Heart right ventricle (tissue), 16 donors: Measurements from ENCODE around the gene SYT15. TPM values are rescaled to one million over a fixed set of nuclear protein-coding genes. Genes with fewer than 3 reads are reported as not detected.

Source experiments
- ATAC-seq, 8 donors: fragments of 200-7000 bp; cut with Tn5 transposase; one replicate each; pipeline ENCODE4 v1.9.1; 2020; ENCODE audit warnings: mild to moderate bottlenecking in 8 of 8, moderate library complexity in 8 of 8, moderate number of reproducible peaks in 1 of 8
- DNase-seq, 2 donors: peaks; one replicate each; pipeline ENCODE4 v3.0.0-alpha.2; 2020
- H3K27ac ChIP-seq, 10 donors: fragments of 200-600 bp; sonication (generic) in 2 of 10; one replicate each; pipeline versions ENCODE4 v1.5.0 to v1.8.0; 2020 to 2022; ENCODE audit warnings: mild to moderate bottlenecking in 3 of 10
- H3K27me3 ChIP-seq, 7 donors: fragments of 200-600 bp; one replicate each; pipeline ENCODE4 v1.8.0; 2021 to 2022; ENCODE audit warnings: mild to moderate bottlenecking in 2 of 7
- H3K36me3 ChIP-seq, 9 donors: fragments of 200-600 bp; sonication (generic) in 1 of 9; one replicate each; pipeline versions ENCODE4 v1.5.0 to v1.8.0; 2020 to 2022; ENCODE audit warnings: mild to moderate bottlenecking in 2 of 9
- H3K4me1 ChIP-seq, 9 donors: fragments of 200-600 bp; sonication (generic) in 1 of 9; one replicate each; pipeline versions ENCODE4 v1.5.0 to v1.8.0; 2020 to 2022; ENCODE audit warnings: mild to moderate bottlenecking in 4 of 9
- H3K4me3 ChIP-seq, 10 donors: fragments of 200-600 bp; sonication (generic) in 2 of 10; one replicate each; pipeline versions ENCODE4 v1.5.0 to v1.8.0; 2020 to 2022; ENCODE audit warnings: mild to moderate bottlenecking in 7 of 10, moderate library complexity in 2 of 10
- H3K9me3 ChIP-seq, 11 donors: fragments of 200-600 bp in 10 of 11; sonication (generic) in 2 of 11; one replicate each; pipeline versions ENCODE4 v1.5.0 to v1.8.0; 2013 to 2022; ENCODE audit warnings: mild to moderate bottlenecking in 2 of 11, control low read depth in 1 of 11, moderate library complexity in 1 of 11
- CTCF ChIP-seq, 9 donors: fragments of 200-600 bp; sonication (generic) in 2 of 9; IDR thresholded peaks; one replicate each; pipeline versions ENCODE4 v1.5.0 to v1.8.0; 2021 to 2022; ENCODE audit warnings: antibody characterized with exemption in 9 of 9, mild to moderate bottlenecking in 5 of 9, moderate library complexity in 1 of 9
- WGBS, 2 donors: extraction: QIAGEN DNeasy Blood & Tissue Kit; methylation state at CpG; one replicate each; pipeline ENCODE4 v1.1.7; 2013; ENCODE audit warnings: inconsistent platforms in 1 of 2; 5-methylcytosine and 5-hydroxymethylcytosine counted together
- intact Hi-C, 10 donors: fragments of 100-400 bp; cut with DNase I; formaldehyde crosslinking; loops; one replicate each; pipeline versions ENCODE4 v1.11.1 to v1.14.2; 2022
- polyA plus RNA-seq, 2 donors: library from polyadenylated mRNA; stranded (reverse); fragments of 200-250 nt; gene quantifications; one replicate each; pipeline ENCODE4 v1.2.3, GENCODE V29; 2013
- total RNA-seq, 10 donors: library from RNA; stranded (reverse); fragmentation: NEBNext Ultra II Directional in 3 of 10; extraction: Animal tissue kit (Norgen Biotek cat#: 25700) in 3 of 10; gene quantifications; one replicate each; pipeline versions ENCODE4 v1.2.1 to v1.2.4, GENCODE V29; 2021 to 2023
- donor health status: Arrhythmogenic right ventricular cardiomyopathy.
- donor health status: ischemic (EF 13 %, LVEDD 7.1; RV severe dilation, severe dysfunction).
- donor health status: healthy with polysubstance abuse.
- donor health status: DM: no; HTN: yes; CAD: no.
- donor health status: DM: no; HTN: no; CAD: no.
- donor health status: ischemic (EF 25% LVEDD 6.9; RV normal size, moderate dysfunction).
- donor health status: ischemic (EF 25% LVEDD 5.7; RV mildly dilated, moderate dysfunction).
- donor health status: healthy.
- donor health status: DM: yes; HTN: yes; CAD: no.
- donor health status: Ischemic cardiomyopathy.
- donor health status: ischemic (EF 35%, LVEDD 5.7; RV mildly dilated, moderate dysfunction).
- donor health status: nonischemic (EF 11% LVEDD 7.7; RV severe dilation, severe dysfunction).
- donor health status: DM: yes; HTN: yes; CAD: no.
- donor health status: PGD.
- donor health status: ischemic (EF 29% LVEDD 5.4; RV normal size, mild dysfunction).
- donor health status: nonischemic (EF 23%, LVEDD 6.1; RV moderate dilation, normal function).

SYT15 gene
- total and polyA plus RNA-seq, 12 donors = 0.87 to 4.1 (median 2.9) TPM

GRCh38 chr10:46550076-46550790, 28.7 kb upstream of the SYT15 start:
- Histone ChIP-seq H3K27me3 (peaks cover under 1 to 95% (median 69%) of the 10 kb centered on the region in 7 donors), H3K36me3 (no peaks in the 10 kb centered on the region), H3K4me3 (no peak overlapping the region), H3K4me1 (no peaks in the 10 kb centered on the region), H3K27ac (no peak overlapping the region), H3K9me3 (no peaks in the 10 kb centered on the region)
- 88% methylated on average over 20 of the region's 20 CpGs for WGBS, 2 donors
- ATAC-seq (peak in 1 of 8 donors; percentile 9), DNase-seq (peak in 1 of 2 donors; percentile 3)
- no peak for TF ChIP-seq CTCF (IDR thresholded peaks at IDR 0.05)
- intact Hi-C loops = no loop called here

- ATAC-seq (no peak), DNase-seq (peak in 1 of 2 donors; percentile 3)
- H3K27me3 ChIP-seq = peaks cover 9 to 95% (median 73%) of the 10 kb centered on the region in 7 donors
- H3K9me3 ChIP-seq = no peaks in the 10 kb centered on the region
- intact Hi-C loops = no loop called here
- whole genome bisulfite sequencing, 2 donors = 79 to 83% methylated on average over 8 of the region's 8 CpGs
- no peaks in the 10 kb centered on the region for H3K36me3 ChIP-seq
- H3K27ac ChIP-seq = no peak overlapping the region
- no peak overlapping the region for H3K4me3 ChIP-seq
- H3K4me1 ChIP-seq = peaks cover 0 to 6% (median 4%) of the 10 kb centered on the region in 9 donors
- TF ChIP-seq CTCF (IDR thresholded peaks at IDR 0.05) = no peak
Measured at GRCh38 chr10:46550795-46551700, 27.9 kb upstream of the SYT15 start.

GRCh38 chr10:46551701-46552525, 27.0 kb upstream of the SYT15 start:
- peak in 1 of 2 donors; percentile 3 for DNase-seq
- no peak for TF ChIP-seq CTCF (IDR thresholded peaks at IDR 0.05)
- Histone ChIP-seq H3K4me1 (peaks cover 0 to 9% (median 7%) of the 10 kb centered on the region in 9 donors), H3K27me3 (peaks cover 16 to 96% (median 71%) of the 10 kb centered on the region in 7 donors), H3K27ac (no peak overlapping the region), H3K36me3 (no peaks in the 10 kb centered on the region), H3K9me3 (no peaks in the 10 kb centered on the region), H3K4me3 (no peak overlapping the region)
- ATAC-seq = peak in 1 of 8 donors; percentile 4
- intact Hi-C loops = no loop called here
- WGBS, 2 donors = 83 to 89% methylated on average over 12 of the region's 12 CpGs
